Umbilical cord (tissue), 2 donors: ENCODE data around the gene PEX10. TPM values are rescaled to one million over a fixed set of nuclear protein-coding genes. Genes with fewer than 3 reads are reported as not detected.

ENCODE experiments used
- DNase-seq: peaks from one replicate; pipeline ENCODE4 v3.0.0-alpha.2; 2015; ENCODE audit warnings: low spot score
- total RNA-seq: library from RNA; depleted of rRNA; stranded (reverse); fragments of >200 nt; gene quantifications from one replicate; pipeline ENCODE4 v1.2.3, GENCODE V29; 2014; ENCODE audit warnings: low replicate concordance; ENCODE audit not compliant: insufficient read depth

The PEX10 gene
- total RNA-seq, 1 donor from 2014 or later: 22.6 TPM

DNA sequence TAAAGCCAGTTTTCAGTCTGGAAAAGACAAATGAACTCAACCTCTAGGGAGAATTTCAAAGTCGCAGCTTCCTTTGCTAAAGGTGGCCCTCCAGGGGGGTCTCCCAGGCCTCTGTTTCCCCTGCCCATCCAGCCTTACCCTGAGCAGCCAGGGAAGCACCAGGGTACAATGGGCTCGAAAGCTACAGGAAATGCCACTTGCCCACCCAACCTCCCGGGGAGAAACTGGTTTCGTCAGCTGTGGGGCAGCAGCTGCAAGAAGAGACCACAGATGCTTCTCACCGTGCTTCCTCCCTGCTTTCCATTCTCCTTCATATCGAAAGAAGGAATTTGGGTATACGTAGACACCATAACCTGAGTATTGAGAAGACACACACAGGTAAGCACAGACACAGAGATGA lies 22.7 kb downstream of the PEX10 start:
- DNase-seq: no peak

DNA sequence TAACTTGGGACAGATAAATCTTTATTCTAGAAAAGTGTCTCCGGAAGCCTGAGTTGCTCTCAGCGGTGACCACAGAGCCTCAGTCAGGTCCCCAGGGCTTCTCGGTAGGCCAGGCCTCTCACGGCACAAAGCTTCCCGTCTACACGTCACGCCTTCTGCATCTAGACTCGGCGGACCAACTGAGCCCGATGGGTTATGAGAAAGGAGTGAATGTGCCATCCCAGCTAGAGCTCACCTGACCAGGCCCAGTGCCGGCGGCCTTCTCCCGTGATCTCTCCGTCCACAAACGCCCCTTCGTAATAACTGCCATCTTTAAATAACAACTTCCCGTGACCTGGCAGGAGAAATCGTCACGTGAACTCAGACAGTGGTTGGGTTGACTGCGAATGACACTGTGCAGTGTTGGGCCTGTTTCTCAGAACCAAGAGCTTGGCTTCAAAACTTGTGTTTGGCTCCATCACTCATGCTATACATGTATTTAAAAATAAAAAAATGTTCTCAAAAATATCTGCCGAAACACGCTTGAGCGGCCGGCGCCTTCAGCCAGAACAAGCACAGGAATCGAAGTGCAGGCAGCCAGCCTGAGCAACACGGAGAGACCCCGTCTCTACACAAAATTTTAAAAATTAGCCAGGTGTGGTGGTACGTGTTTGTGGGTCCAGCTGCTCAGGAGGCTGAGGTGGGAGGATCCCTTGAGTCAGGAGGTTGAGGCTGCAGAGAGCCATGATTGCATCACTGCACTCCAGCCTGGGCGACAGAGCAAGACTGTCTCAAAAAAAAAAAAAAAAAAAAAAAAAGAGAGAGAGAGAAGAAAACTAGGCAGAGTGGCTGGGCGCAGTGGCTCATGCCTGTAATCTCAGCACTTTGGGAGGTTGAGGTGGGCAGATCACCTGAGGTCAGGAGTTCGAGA lies 24.1 kb downstream of the PEX10 start:
- no peak for DNase-seq

DNA sequence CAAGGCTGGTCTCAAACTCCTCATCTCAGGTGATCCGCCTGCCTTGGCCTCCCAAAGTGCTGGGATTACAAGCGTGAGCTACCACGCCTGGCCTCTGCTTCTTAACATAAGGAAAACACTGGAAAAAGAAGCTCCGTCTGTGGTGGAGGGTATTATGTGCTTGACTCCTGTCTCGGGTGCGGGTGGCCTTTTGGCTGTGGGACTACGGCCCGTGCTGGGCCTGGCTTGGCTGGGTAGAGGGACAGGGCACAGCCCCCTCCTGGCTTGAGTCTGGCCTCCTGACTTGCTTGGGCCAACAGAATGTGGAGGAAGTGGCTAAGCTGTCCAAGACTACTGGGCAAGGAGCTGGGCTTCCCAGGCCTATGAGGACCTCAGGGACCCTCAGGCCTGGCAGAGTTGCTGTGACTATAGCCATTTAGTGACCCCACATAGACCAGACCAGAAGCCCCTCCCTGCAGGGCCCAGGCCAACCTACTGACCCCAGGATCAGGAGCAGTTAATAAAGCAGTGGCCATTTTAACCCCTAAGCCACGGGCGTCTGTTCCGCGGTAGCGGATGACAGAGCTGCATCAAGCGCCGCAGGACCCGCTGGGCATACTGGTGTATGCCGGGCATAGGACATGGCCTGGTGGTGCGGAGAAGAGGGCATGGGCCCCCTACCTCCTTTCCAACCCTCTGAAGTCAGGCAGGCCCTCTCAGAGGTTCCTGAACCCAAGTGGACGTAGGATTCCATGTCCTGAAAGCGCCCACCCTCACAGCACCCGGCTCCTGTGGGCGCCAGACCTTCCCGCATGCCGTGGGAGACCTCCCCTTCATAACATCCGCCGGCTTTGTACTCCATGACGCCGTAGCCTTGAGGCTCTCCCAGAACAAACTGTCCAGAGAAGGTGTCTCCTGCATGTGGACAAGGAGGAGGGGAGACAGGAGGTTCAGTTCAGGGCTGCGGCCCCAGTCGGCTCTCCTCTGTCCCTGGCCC lies 25.4 kb downstream of the PEX10 start:
- no peak for DNase-seq

DNA sequence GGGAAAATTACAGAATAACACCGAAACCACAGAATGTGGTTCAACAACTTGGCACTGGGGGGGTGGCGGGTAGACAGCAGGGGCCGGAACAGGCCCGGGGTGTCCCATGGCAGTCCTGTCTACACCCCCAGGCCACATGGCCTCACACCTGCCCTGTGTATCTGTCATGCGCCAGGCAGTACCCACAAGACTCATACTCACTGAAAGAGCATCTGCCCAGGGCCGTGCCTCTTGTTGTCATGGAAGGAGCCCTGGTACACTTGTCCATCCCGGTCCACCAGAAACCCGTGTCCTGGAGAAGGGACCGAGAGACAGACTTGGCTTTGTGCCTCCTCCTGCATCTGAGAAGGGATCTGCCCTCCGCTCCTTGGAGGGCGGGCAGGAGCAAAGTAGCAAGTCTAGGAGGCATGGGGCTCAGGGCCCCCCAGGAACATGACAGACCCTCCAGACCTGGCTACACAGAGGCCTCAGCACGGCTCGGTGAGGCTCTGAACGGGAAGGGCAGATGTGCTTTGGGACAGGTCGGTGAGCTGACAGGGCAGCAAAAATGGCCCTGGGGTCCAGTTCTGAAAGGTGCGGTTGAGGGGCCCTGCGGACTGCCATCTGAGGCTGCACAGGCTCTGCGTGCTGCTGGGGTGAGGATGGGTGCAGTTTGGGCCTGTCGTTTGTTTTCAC lies 26.6 kb downstream of the PEX10 start:
- DNase-seq: no peak

DNA sequence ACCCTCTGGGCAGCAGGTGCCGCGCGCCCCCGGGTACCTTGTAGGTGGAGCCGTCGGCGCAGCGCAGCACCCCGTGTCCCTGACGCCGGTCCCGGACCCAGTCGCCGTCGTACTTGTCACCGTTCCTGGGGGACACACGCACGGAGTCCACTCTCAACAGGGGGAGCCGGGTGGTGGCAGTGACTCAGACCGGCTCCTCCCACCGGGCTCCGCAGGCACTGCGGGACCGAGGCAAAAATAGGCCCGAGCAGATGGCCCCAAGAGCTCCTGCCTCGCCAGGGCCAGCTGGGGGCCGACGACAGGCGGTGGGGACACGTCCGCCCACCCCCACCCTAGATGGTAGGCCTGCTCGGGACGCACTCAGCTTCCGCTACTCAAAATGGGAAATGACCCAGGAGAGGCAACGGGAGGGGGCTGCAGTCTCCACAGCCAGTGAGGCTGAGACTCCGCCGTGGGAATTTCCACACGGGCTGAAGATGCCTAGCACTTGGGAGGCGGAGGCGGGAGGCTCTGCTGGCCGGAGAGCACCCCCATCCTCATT lies 27.4 kb downstream of the PEX10 start:
- DNase-seq: no peak

DNA sequence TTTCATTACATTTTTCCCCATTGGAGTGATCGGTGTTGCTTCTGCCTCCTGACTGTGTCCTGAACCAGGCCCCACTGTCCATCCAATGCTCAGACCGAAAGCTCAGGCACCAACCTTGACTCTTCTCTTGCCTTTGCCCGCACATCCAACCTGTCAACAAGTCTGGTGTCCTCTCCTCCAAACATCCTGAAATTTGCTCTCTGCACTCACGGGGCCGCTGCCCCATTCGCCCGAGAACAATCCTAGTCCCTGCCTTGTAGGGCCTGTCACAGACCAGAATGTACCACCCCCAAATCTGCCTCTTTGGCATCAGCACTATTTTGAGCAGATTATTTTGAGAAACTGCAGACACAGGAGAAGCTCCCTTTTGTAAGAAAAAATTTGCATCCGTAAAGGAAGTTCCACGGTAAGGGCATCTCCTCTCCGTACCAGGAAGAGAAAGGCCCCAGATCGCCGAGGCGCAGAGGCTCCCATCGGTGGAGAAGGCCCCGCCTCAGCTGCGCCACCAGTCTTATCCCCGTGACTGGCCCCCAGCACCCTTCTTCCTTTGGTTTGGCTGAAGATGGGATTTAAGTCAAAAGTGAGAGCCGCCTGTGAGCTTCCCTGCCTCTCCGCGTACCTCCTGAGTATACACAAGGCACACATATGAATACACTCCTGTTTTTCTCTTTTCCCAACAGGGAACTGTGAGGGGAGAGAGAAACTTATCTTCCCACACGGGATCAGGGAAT lies 28.1 kb downstream of the PEX10 start:
- no peak for DNase-seq

DNA sequence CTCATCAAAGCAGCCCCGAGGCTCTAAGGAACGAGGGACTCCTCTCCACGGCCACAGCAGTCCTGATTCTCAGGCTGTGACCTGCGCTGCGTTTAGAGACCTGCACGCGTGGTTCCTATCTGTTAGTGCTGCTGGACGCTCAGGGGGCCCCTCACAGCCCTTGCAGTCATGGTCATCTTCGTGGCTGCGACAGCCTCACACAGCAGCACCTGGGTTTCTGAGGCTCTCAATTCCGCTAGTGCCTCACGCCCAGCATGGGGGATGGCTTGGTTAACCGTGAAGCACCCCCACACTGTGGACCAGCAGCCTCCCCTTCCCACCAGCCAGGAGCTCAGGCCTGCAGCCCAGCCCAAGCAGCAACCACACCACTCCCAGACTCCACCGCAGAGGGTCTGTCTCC lies 28.8 kb downstream of the PEX10 start:
- DNase-seq: no peak

DNA sequence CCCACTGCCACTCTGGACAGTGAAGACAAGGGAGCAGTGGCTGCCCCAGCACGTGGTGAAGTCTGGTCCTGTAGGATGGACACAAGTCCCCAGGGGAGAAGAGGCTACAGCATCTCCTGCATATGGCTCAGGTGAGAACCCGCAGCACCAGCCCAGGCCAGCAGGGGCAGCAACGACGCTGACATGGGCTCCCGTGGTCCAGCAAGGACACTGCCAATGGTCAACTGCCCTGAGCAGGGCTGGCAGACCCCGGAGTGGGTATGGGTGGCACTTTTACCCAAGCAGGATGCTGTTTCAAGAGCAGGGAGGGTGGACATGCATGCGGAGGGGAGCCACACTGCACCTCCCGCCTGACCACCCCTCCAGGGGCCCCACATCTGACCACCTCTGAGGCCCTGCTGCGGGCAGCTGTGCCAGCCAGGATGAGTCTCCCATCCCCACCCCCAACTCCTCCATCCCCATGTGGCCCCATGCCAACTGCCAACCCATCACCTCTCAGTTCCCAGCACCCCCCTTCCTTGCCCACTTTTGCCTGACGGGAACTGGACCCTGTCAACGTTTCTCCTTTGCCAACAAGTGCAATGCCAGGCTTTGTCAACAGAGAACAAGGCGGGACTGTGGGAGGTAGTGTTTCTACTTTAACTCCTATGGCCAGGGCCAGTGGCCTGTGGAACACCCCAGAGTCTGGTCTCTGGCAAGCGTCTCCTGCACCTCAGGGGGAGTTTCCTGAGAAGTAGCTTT lies 29.6 kb downstream of the PEX10 start:
- no peak for DNase-seq

DNA sequence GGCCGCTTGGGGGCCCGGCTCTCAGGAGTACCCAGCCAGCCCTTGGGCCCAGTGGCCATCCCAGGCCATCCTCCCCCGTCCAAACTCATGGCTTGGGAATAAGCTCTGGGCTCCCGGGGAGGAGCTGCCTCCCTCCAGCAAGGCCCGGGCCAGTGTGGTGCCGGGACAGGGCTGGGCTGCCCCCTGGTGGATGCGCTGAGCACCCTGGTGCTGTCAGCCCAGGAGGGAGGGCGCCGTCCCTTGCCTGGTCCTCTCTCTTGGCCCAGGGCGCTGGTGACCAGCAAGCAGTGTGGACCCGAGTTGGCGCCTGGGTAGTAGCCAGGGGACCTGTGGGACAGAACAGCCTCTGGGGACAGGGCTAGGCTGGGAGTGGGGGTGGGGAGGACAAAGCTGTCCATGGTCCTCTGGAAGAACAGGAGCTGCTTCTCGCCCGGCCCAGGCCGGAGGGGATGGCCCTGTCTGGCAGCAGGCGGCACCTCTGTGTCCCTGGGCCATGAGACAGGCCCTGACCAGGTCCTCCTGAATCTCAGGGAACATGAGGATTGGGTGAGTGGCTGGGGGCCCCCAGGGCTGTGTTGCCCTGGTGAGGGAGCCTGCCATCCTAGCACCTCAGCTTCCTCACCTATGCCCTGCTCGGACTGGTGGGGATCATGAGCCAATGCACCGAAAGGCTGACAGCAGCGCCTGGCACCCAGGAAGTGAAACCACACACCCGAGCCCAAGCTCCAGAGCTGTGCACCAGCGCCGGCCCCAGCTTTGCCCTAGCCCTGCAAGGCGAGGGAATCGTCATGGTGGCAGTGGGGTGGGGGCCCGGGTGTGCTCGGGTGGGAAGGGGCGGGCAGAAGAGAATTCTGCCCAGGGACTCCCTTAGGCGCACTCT lies 30.4 kb downstream of the PEX10 start:
- peak; percentile 80 for DNase-seq

DNA sequence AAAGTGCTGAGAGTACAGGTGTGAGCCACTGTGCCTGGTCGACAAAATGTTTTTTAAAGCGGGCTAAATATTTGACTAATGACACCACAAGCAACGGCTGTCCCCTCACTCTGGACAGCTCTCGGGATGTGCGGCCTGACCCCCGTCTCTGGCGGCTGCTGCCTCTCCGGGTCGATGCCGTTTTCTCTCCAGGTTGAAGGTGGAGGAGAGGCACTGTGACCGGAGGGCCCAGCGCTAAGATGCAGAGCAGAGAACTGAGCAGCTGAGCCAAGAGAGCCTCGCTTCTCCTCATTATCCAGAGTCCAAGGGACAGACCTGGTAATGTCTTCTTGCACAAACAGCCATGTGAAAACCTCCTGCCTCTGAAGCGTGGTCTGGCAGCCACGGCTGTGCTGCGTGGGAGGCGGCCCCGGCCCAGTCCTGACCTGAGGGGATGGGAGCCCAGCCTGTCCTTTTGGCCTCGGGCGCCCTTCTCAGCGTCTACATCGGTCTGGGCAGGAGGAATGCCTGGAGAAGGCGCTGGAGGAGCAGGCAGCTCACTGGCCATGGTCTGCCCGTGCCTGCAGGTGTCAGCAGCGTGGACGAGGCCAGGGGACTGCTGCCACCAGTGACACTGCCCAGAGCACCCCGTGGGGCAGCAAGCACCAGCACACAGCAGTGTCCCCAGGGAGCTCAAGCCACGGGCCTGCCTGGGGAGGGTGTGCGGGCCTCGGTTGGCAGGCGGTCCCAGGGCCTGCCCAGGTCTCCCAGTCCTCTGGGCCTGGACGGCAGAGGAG lies 31.4 kb downstream of the PEX10 start:
- no peak for DNase-seq

DNA sequence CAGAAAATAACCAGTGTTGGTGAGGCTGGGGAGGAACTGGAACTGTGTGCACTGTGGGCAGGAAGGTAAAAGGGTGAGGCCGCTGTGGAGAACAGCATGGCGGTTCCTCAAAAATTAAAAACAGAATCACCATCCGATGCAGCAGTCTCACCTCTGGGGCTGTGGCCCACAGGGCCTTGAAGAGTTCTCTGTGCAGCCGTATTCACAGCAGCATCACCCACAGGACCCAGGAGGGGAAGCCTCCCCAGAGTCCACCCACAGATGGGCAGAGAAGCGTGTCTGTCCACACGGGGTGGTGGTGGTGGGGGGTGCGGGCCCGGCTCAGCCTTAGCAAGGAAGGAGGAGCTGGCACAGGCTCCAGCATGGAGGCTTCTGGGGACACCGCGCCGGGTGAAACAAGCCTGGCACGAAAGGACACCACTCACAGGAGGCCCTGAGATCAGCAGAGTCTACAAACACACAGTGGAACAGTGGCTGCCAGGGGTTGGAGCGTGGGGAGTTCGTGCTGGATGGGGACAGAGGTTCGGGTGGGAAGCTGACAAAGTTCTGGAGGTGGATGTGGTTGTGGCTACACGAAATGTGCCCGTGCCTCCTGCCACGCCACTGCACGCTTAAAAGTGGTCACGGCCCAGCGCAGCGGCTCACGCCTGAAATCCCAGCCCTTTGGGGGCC lies 32.5 kb downstream of the PEX10 start:
- no peak for DNase-seq

DNA sequence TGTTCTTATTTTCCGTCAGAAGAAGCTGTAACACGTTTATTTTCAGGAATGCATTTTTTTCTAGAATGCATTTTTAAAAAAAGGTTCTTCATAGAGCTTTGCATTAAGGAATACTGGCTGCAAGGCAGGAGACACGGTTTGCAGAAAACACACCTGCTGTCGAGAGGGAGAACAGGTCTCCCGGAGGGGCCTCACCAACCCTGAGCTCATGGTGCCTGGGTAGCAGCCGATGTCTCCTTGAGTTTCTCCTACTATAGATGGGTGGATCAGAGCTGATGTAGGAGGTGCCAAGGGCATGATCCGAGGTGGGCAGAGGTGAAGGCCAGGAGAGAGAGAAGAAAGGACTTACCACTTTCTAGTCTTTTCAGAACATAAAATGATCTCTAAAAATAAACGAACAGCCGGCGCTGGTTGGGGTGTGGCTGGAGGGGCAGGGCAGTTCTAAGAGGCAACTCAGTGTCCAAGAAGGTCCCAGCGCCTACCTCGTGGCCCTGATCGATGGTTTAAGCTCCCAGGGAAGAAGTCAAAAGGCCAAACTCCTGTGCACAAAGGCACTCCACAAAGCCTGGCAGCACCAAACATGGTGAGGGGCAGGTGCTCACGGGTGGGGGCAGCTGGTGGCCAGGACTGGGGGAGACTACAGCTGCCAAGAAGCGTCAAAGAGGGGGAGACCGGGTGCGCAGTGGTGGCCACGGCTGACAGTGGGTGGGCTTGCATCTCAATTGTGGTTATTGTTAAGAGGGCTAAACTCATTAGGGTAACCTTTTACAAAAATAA lies 33.2 kb downstream of the PEX10 start:
- no peak for DNase-seq

DNA sequence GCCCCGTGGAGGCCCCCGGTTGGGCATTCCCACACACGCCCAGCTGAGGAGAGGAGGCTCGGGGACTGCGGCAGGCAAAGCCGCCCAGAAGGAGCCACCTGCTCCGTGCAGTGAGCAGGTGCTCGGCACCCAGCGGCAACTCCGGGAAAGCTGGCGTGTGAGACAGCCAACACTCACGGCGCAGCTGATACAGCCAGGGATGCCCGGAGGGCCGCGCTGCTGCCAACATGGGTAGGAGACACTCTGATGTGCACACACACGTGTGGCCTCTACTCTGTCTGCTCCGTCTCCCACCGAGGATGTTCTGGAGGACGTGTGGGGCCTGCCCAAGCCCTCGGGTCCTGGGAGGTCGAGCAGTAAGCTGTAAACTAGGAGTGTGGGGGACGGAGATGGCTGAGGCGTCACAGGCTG lies 33.9 kb downstream of the PEX10 start:
- no peak for DNase-seq

DNA sequence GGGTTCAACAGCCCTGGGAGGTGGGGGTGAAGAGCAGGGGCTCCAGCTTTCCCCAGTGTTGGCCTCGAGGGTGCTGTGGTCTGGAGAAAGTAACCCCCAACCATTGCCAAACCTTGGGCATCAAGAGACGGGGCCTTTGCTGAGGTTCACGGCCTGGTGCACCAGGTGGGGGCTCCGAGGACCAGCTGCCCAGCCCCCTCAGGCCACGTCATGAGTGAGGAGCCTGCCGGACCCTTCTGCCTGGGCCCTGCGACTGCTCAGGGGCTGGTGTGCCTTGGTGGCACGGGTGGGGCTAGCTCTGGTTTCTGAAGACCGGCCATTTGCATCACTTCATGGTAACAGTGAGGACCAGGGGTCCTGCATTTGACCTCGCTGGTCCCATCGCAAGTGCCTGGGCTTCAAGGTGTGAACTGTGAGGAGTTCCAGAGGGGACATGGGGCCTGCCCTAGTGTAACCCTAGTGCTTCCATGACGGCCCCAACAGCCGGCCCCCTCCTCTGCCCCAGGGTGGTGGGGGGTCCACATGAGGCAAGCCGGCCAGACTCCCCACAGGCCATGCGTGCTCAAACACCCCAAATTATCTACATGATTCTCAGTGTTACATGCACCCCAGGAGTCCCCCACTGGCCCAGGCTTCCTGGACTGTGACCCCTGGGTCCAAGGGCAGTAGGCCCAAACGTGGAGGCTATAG lies 34.5 kb downstream of the PEX10 start:
- no peak for DNase-seq

DNA sequence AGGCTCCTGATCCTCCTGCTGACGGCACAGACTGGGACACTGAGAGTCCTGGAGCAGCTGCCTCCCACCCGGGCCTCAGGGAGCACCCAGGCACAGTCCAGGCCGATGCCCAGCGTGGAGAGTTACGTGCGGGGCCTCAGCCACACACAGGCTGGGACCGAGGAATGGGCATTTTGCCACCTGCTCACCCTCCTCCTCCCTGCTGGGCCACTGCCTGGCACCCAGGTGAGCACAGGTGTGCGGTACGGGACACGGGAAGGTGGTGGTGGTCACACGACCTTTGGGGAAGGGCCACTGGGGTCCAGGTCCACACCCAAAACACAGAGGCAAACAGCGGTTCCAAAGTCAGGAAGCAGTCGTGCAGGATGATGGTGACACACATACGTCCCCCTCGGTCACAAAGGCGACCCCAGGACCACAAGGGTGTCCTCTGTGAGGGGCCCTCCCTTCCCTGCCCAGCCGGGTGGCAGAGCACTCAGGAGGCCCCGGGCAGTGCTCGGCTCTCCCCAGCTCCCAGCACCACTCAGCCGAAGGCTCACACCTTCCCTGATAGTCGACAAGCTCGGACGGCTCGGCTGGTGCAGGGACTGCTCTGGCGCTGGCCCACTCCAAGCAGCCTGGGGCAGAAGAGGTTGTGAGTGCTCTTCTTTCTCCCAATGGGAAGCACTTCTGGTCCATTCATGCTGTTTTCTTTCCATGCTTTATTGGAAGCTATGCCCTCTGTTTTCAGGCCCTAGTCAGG lies 35.3 kb downstream of the PEX10 start:
- no peak for DNase-seq
